ENCODE measurements around the gene TBC1D16.
A peak's percentile ranks its signal among the peaks of the same experiment; 100 is the strongest.

Gene TBC1D16

GRCh38 chr17:79934653-79934970, 101.1 kb downstream of the TBC1D16 start:
- H3K36me3 ChIP-seq (ENCODE audit: insufficient read depth, low read length) = no peaks in the 10 kb centered on the region
- no peaks in the 10 kb centered on the region for H3K79me2 ChIP-seq (ENCODE audit: insufficient read depth, low read length)
- TF ChIP-seq EZH2phosphoT487 (IDR thresholded peaks at IDR 0.05; ENCODE audit: borderline replicate concordance) (no peak), CTCF (conservative IDR thresholded peaks at IDR 0.05; ENCODE audit: low read length) (no peak)
- H2AFZ ChIP-seq (ENCODE audit: low read length) = no peak overlapping the region
- no peaks in the 10 kb centered on the region for H3K27me3 ChIP-seq (ENCODE audit: insufficient read depth, low read length, poor library complexity, severe bottlenecking)
- no peaks in the 10 kb centered on the region for H3F3A ChIP-seq (ENCODE audit: low read depth)
- H4K20me1 ChIP-seq (ENCODE audit: insufficient read depth, low read length, poor library complexity, severe bottlenecking) = no peaks in the 10 kb centered on the region
- no peak overlapping the region for H3K4me3 ChIP-seq (ENCODE audit: low read length, poor library complexity, severe bottlenecking)
- H3K9me3 ChIP-seq (ENCODE audit: insufficient read depth, low read depth, low read length) = no peaks in the 10 kb centered on the region
- H3K4me2 ChIP-seq (ENCODE audit: low read depth, low read length, poor library complexity, severe bottlenecking) = no peak overlapping the region
- no peaks in the 10 kb centered on the region for H3K9me2 ChIP-seq (replicated peaks; ENCODE audit: low read depth, low read length)
- H3K9ac ChIP-seq (ENCODE audit: low read depth, low read length, poor library complexity, severe bottlenecking) = no peak overlapping the region
- H3K4me1 ChIP-seq (ENCODE audit: insufficient read depth, low read length, poor library complexity, severe bottlenecking) = peaks cover 36% of the 10 kb centered on the region

- H3K4me2 ChIP-seq (ENCODE audit: low read depth, low read length, poor library complexity, severe bottlenecking) = peak overlapping the region; percentile 7
- no peak overlapping the region for H3K4me3 ChIP-seq (ENCODE audit: low read length, poor library complexity, severe bottlenecking)
- TF ChIP-seq EZH2phosphoT487 (IDR thresholded peaks at IDR 0.05; ENCODE audit: borderline replicate concordance) (no peak), CTCF (conservative IDR thresholded peaks at IDR 0.05; ENCODE audit: low read length) (no peak)
- H3K9me2 ChIP-seq (replicated peaks; ENCODE audit: low read depth, low read length) = no peaks in the 10 kb centered on the region
- no peak overlapping the region for H3K9ac ChIP-seq (ENCODE audit: low read depth, low read length, poor library complexity, severe bottlenecking)
- no peaks in the 10 kb centered on the region for H3K27me3 ChIP-seq (ENCODE audit: insufficient read depth, low read length, poor library complexity, severe bottlenecking)
- no peaks in the 10 kb centered on the region for H3K9me3 ChIP-seq (ENCODE audit: insufficient read depth, low read depth, low read length)
- no peaks in the 10 kb centered on the region for H3K79me2 ChIP-seq (ENCODE audit: insufficient read depth, low read length)
- H3K36me3 ChIP-seq (ENCODE audit: insufficient read depth, low read length) = no peaks in the 10 kb centered on the region
- peaks cover 36% of the 10 kb centered on the region for H3K4me1 ChIP-seq (ENCODE audit: insufficient read depth, low read length, poor library complexity, severe bottlenecking)
- H4K20me1 ChIP-seq (ENCODE audit: insufficient read depth, low read length, poor library complexity, severe bottlenecking) = no peaks in the 10 kb centered on the region
- H2AFZ ChIP-seq (ENCODE audit: low read length) = no peak overlapping the region
- no peaks in the 10 kb centered on the region for H3F3A ChIP-seq (ENCODE audit: low read depth)
Observed at GRCh38 chr17:79933863-79934652, 101.6 kb downstream of the TBC1D16 start.

DNA sequence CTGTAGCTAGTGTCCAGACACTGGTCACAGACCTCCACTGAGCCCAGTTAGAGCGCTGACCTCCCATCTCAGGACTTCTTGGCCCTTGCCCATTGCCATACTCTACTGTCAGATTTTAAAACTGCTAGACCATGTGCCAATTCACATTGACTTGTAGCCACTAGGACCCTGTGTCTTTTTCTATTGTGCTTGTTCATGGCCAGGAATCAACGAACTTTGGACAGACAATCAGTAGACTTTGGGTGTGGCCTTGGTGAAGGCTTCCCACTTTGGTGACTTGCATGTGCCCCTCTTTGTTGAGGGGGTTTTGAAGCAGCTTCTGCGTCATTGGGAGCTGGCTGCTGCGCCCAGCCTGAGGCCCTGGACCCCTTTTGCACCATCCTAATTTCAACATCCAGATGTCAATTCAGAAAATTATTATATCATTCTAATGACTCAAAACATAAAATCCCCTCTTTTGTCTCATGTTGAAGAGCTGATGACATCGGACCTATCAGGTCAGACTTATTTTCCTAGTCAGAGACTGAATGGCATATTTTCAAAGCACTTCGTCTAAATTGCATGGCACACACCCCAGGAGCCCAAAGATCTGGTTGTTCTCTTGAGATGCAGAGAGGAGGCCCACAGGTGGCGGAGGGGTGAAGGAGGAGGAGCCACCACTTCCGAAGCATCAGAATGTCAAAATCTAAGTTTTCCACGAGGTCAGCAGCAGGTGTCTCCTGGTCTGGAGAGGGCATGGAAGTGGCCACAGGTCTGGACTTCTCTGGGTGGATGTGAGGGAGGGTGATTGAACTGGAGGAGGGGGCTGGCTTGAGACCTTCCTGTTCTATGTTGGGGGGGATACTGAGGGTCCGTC, 103.0 kb downstream of the TBC1D16 start:
- H3K4me1 ChIP-seq (ENCODE audit: insufficient read depth, low read length, poor library complexity, severe bottlenecking) = peaks cover 33% of the 10 kb centered on the region
- TF ChIP-seq EZH2phosphoT487 (IDR thresholded peaks at IDR 0.05; ENCODE audit: borderline replicate concordance) = no peak
- no peak for TF ChIP-seq CTCF (conservative IDR thresholded peaks at IDR 0.05; ENCODE audit: low read length)
- no peaks in the 10 kb centered on the region for H3K36me3 ChIP-seq (ENCODE audit: insufficient read depth, low read length)
- no peaks in the 10 kb centered on the region for H4K20me1 ChIP-seq (ENCODE audit: insufficient read depth, low read length, poor library complexity, severe bottlenecking)
- H2AFZ ChIP-seq (ENCODE audit: low read length) = no peak overlapping the region
- no peak overlapping the region for H3K4me3 ChIP-seq (ENCODE audit: low read length, poor library complexity, severe bottlenecking)
- H3K79me2 ChIP-seq (ENCODE audit: insufficient read depth, low read length) = no peaks in the 10 kb centered on the region
- H3K4me2 ChIP-seq (ENCODE audit: low read depth, low read length, poor library complexity, severe bottlenecking) = no peak overlapping the region
- H3F3A ChIP-seq (ENCODE audit: low read depth) = no peaks in the 10 kb centered on the region
- no peaks in the 10 kb centered on the region for H3K9me2 ChIP-seq (replicated peaks; ENCODE audit: low read depth, low read length)
- no peaks in the 10 kb centered on the region for H3K27me3 ChIP-seq (ENCODE audit: insufficient read depth, low read length, poor library complexity, severe bottlenecking)
- H3K9ac ChIP-seq (ENCODE audit: low read depth, low read length, poor library complexity, severe bottlenecking) = no peak overlapping the region
- no peaks in the 10 kb centered on the region for H3K9me3 ChIP-seq (ENCODE audit: insufficient read depth, low read depth, low read length)

Measured in Loucy (cell line).